ENCODE data around the gene ANKRD6. TPM values are rescaled to one million over a fixed set of nuclear protein-coding genes. Genes with fewer than 3 reads are reported as not detected.
A peak's percentile ranks its signal among the peaks of the same experiment; 100 is the strongest.

ANKRD6 gene
- total RNA-seq, 1 experiment from 2014 or later, result 5.6 TPM

- H3K4me1 ChIP-seq (ENCODE audit: insufficient read depth, low read length), result no peaks in the 10 kb centered on the region
- intact Hi-C loops (cut with micrococcal nuclease), result loop anchor here (1.0 to 5.0 kb wide), 2 partner anchors 164 to 177 kb away; no protein-coding TSS in a partner anchor
- peak overlapping the region; percentile 83 for H2AFZ ChIP-seq (ENCODE audit: low read length)
- ChIA-PET CTCF (interaction anchor here (0.6 to 1.4 kb wide), 2 partner anchors 165 to 548 kb away, joined by 4 read pairs; no protein-coding TSS in a partner anchor), POLR2A (ENCODE audit: unreplicated experiment) (no interaction called here)
- H3K27ac ChIP-seq (ENCODE audit: low read length), result no peak overlapping the region
- no peaks in the 10 kb centered on the region for H3K9me3 ChIP-seq (ENCODE audit: low read length)
- BruUV-seq (replicated peaks), result TSS peak; percentile 29
- no peak for DNase-seq
- no peaks in the 10 kb centered on the region for H3K9me2 ChIP-seq (replicated peaks; ENCODE audit: low read length)
- peak overlapping the region; percentile 71 for H3K4me3 ChIP-seq (ENCODE audit: low read length)
- H3K4me2 ChIP-seq (ENCODE audit: low read length), result peak overlapping the region; percentile 83
- H3K79me2 ChIP-seq (ENCODE audit: low read length), result no peaks in the 10 kb centered on the region
- peak overlapping the region; percentile 56; the same call in 1 of the 2 replicates for H3K9ac ChIP-seq (ENCODE audit: low read length)
- TF ChIP-seq CTCF (conservative IDR thresholded peaks at IDR 0.05; ENCODE audit: low read depth, low read length), result no peak
- TF ChIP-seq EZH2phosphoT487 (IDR thresholded peaks at IDR 0.05; ENCODE audit: borderline replicate concordance, low read length), result no peak
- no peak for TF ChIP-seq EZH2 (IDR thresholded peaks at IDR 0.05; ENCODE audit: low read length, unreplicated experiment)
- H3K36me3 ChIP-seq (ENCODE audit: low read depth, low read length), result no peaks in the 10 kb centered on the region
- H4K20me1 ChIP-seq (ENCODE audit: low read length), result no peaks in the 10 kb centered on the region
- ATAC-seq, result no peak
- no peaks in the 10 kb centered on the region for H3F3A ChIP-seq (ENCODE audit: low read length, unreplicated experiment)
- H3K27me3 ChIP-seq (ENCODE audit: low read length), result no peaks in the 10 kb centered on the region
Observed at GRCh38 chr6:89433252-89434149, 549 bp downstream of the ANKRD6 start.

GRCh38 chr6:89434150-89434499 is 1.2 kb downstream of the ANKRD6 start:
- H3K9me3 ChIP-seq (ENCODE audit: low read length), result no peaks in the 10 kb centered on the region
- H3K4me1 ChIP-seq (ENCODE audit: insufficient read depth, low read length), result no peaks in the 10 kb centered on the region
- intact Hi-C loops (cut with micrococcal nuclease), result loop anchor here (5.0 kb wide), 1 partner anchor 163 kb away; no protein-coding TSS in a partner anchor
- CTCF ChIA-PET, result no interaction called here
- DNase-seq (no peak), ATAC-seq (no peak)
- H3K4me2 ChIP-seq (ENCODE audit: low read length), result peak overlapping the region; percentile 83; the same call in 1 of the 2 replicates
- no TSS peak for BruUV-seq (replicated peaks)
- TF ChIP-seq EZH2 (IDR thresholded peaks at IDR 0.05; ENCODE audit: low read length, unreplicated experiment), result no peak
- TF ChIP-seq EZH2phosphoT487 (IDR thresholded peaks at IDR 0.05; ENCODE audit: borderline replicate concordance, low read length), result no peak
- no peak for TF ChIP-seq CTCF (conservative IDR thresholded peaks at IDR 0.05; ENCODE audit: low read depth, low read length)
- H3K4me3 ChIP-seq (ENCODE audit: low read length), result no peak overlapping the region
- H3K27ac ChIP-seq (ENCODE audit: low read length), result no peak overlapping the region
- H4K20me1 ChIP-seq (ENCODE audit: low read length), result no peaks in the 10 kb centered on the region
- H3K9ac ChIP-seq (ENCODE audit: low read length), result no peak overlapping the region
- H3F3A ChIP-seq (ENCODE audit: low read length, unreplicated experiment), result no peaks in the 10 kb centered on the region
- POLR2A ChIA-PET (ENCODE audit: unreplicated experiment), result no interaction called here
- H3K36me3 ChIP-seq (ENCODE audit: low read depth, low read length), result no peaks in the 10 kb centered on the region
- H2AFZ ChIP-seq (ENCODE audit: low read length), result 0 out of 2 replicates have a peak overlapping the region, but pooled peaks have one; percentile 83
- no peaks in the 10 kb centered on the region for H3K27me3 ChIP-seq (ENCODE audit: low read length)
- no peaks in the 10 kb centered on the region for H3K9me2 ChIP-seq (replicated peaks; ENCODE audit: low read length)
- H3K79me2 ChIP-seq (ENCODE audit: low read length), result no peaks in the 10 kb centered on the region

- DNase-seq, result no peak
- BruUV-seq (replicated peaks), result no TSS peak
- intact Hi-C loops (cut with micrococcal nuclease), result loop anchor here (5.0 kb wide), 1 partner anchor 162 kb away; no protein-coding TSS in a partner anchor
Observed at GRCh38 chr6:89434954-89435353, 2.0 kb downstream of the ANKRD6 start.

More at GRCh38 chr6:89434954-89435353, 2.0 kb downstream of the ANKRD6 start:
- Histone ChIP-seq H3K4me3 (ENCODE audit: low read length) (no peak overlapping the region), H3K4me1 (ENCODE audit: insufficient read depth, low read length) (no peaks in the 10 kb centered on the region), H3K27me3 (ENCODE audit: low read length) (no peaks in the 10 kb centered on the region), H3K9me2 (replicated peaks; ENCODE audit: low read length) (no peaks in the 10 kb centered on the region), H4K20me1 (ENCODE audit: low read length) (no peaks in the 10 kb centered on the region), H2AFZ (ENCODE audit: low read length) (no peak overlapping the region), H3K4me2 (ENCODE audit: low read length) (no peak overlapping the region), H3F3A (ENCODE audit: low read length, unreplicated experiment) (no peaks in the 10 kb centered on the region), H3K79me2 (ENCODE audit: low read length) (no peaks in the 10 kb centered on the region), H3K36me3 (ENCODE audit: low read depth, low read length) (no peaks in the 10 kb centered on the region), H3K9me3 (ENCODE audit: low read length) (no peaks in the 10 kb centered on the region), H3K27ac (ENCODE audit: low read length) (no peak overlapping the region), H3K9ac (ENCODE audit: low read length) (no peak overlapping the region)
- POLR2A ChIA-PET (ENCODE audit: unreplicated experiment), result no interaction called here
- ATAC-seq, result no peak
- TF ChIP-seq EZH2phosphoT487 (IDR thresholded peaks at IDR 0.05; ENCODE audit: borderline replicate concordance, low read length) (no peak), CTCF (conservative IDR thresholded peaks at IDR 0.05; ENCODE audit: low read depth, low read length) (no peak), EZH2 (IDR thresholded peaks at IDR 0.05; ENCODE audit: low read length, unreplicated experiment) (no peak)
- CTCF ChIA-PET, result no interaction called here

Data from PC-3 (cell line).